Upper lobe of left lung (tissue), 6 donors: ENCODE data around the gene PTPN13. TPM values are rescaled to one million over a fixed set of nuclear protein-coding genes. Genes with fewer than 3 reads are reported as not detected.

Source experiments
- ATAC-seq, 2 donors: fragments of 200-7000 bp; cut with Tn5 transposase; one replicate each; pipeline ENCODE4 v1.9.1; 2022; ENCODE audit warnings: mild to moderate bottlenecking in 2 of 2, moderate library complexity in 2 of 2; ENCODE audit not compliant: low FRiP score in 2 of 2
- DNase-seq, 2 donors: peaks; one replicate each; pipeline ENCODE4 v3.0.0-alpha.2; 2019 to 2020
- H3K27ac ChIP-seq, 4 donors: fragments of 200-600 bp; sonication (generic); one replicate each; pipeline ENCODE4 v1.5.1; 2016 to 2019
- H3K27me3 ChIP-seq, 4 donors: fragments of 200-600 bp; sonication (generic); one replicate each; pipeline ENCODE4 v1.5.1; 2017 to 2019
- H3K36me3 ChIP-seq, 4 donors: fragments of 200-600 bp; sonication (generic); one replicate each; pipeline ENCODE4 v1.5.1; 2016 to 2019
- H3K4me1 ChIP-seq, 4 donors: fragments of 200-600 bp; sonication (generic); one replicate each; pipeline ENCODE4 v1.5.1; 2018 to 2019
- H3K4me3 ChIP-seq, 4 donors: fragments of 200-600 bp; sonication (generic); one replicate each; pipeline ENCODE4 v1.5.1; 2017 to 2019; ENCODE audit warnings: mild to moderate bottlenecking in 2 of 4, moderate library complexity in 1 of 4
- H3K9me3 ChIP-seq, 4 donors: fragments of 200-600 bp; sonication (generic); one replicate each; pipeline ENCODE4 v1.5.1; 2018 to 2019
- EP300 ChIP-seq, 4 donors: sonication (generic); formaldehyde crosslinking; IDR thresholded peaks; one replicate each; pipeline ENCODE4 v1.5.1; 2017; ENCODE audit warnings: antibody characterized with exemption in 4 of 4, control low read depth in 2 of 4
- POLR2A ChIP-seq, 4 donors: fragments of 450-650 bp; IDR thresholded peaks; one replicate each; pipeline ENCODE4 v1.5.1; 2016 to 2017; ENCODE audit warnings: antibody characterized with exemption in 4 of 4, mild to moderate bottlenecking in 2 of 4
- POLR2AphosphoS5 ChIP-seq, 2 donors: sonication (generic); formaldehyde crosslinking; IDR thresholded peaks; one replicate each; pipeline ENCODE4 v1.5.1; 2017; ENCODE audit warnings: antibody characterized with exemption in 2 of 2
- WGBS, 2 donors: methylation state at CpG; one replicate each; pipeline ENCODE4 v1.1.5; 2017 to 2018; 5-methylcytosine and 5-hydroxymethylcytosine counted together
- total RNA-seq, 6 donors: library from RNA; depleted of rRNA in 4 of 6; stranded (reverse); fragments of >200 nt in 4 of 6; gene quantifications; one replicate each; pipeline versions ENCODE4 v1.1.0 to v1.2.1, GENCODE V29; 2016 to 2021
- TF ChIP-seq, protein P1 (sequence below), 6 experiments: fragments of 450-650 bp in 4 of 6; fragments of 200-600 bp in 2 of 6; sonication (generic) in 2 of 6; IDR thresholded peaks; one replicate each; pipeline ENCODE4 v1.5.1; 2016 to 2019; ENCODE audit warnings: antibody characterized with exemption in 6 of 6
- donor health status: DM: no; HTN: no; CAD: no; lungs with moderate emphysema.
- donor health status: DM: no; HTN: yes; CAD: no; lungs with severe emphysema.

PTPN13 gene
- total RNA-seq, 6 donors from 2014 or later = 50.1 to 163 (median 96.7) TPM

DNA sequence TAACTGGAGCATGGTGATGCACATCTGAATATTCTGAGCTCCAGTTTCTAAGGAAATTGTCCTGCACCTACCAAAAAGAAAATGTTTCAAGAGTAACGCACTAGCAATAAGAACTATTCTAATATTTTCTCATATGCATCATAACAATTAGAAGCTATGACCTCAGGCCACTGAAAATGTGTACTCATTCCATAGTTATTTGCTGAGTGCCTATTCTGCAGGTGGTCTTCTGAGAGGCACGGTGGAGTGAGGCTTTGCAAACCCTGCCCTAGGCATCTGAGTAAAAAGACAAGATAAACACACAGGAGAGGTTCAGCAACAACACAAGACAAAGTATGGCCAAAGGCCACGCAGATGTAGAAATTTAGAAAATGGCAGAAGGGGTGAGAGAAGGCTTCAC is 231.4 kb downstream of the PTPN13 start:
- H3K9me3 ChIP-seq = no peaks in the 10 kb centered on the region
- H3K27ac ChIP-seq = no peak overlapping the region
- ATAC-seq = no peak
- no peaks in the 10 kb centered on the region for H3K36me3 ChIP-seq
- TF ChIP-seq POLR2AphosphoS5 (IDR thresholded peaks at IDR 0.05) (no peak), POLR2A (IDR thresholded peaks at IDR 0.05) (no peak), EP300 (IDR thresholded peaks at IDR 0.05) (no peak)
- TF ChIP-seq, protein P1, sequence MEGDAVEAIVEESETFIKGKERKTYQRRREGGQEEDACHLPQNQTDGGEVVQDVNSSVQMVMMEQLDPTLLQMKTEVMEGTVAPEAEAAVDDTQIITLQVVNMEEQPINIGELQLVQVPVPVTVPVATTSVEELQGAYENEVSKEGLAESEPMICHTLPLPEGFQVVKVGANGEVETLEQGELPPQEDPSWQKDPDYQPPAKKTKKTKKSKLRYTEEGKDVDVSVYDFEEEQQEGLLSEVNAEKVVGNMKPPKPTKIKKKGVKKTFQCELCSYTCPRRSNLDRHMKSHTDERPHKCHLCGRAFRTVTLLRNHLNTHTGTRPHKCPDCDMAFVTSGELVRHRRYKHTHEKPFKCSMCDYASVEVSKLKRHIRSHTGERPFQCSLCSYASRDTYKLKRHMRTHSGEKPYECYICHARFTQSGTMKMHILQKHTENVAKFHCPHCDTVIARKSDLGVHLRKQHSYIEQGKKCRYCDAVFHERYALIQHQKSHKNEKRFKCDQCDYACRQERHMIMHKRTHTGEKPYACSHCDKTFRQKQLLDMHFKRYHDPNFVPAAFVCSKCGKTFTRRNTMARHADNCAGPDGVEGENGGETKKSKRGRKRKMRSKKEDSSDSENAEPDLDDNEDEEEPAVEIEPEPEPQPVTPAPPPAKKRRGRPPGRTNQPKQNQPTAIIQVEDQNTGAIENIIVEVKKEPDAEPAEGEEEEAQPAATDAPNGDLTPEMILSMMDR (IDR thresholded peaks at IDR 0.05) = no peak
- 77 to 78% methylated on average over 3 of the region's 3 CpGs for WGBS, 2 donors
- H3K4me1 ChIP-seq = no peaks in the 10 kb centered on the region
- no peak for DNase-seq
- no peak overlapping the region for H3K4me3 ChIP-seq
- no peaks in the 10 kb centered on the region for H3K27me3 ChIP-seq

DNA sequence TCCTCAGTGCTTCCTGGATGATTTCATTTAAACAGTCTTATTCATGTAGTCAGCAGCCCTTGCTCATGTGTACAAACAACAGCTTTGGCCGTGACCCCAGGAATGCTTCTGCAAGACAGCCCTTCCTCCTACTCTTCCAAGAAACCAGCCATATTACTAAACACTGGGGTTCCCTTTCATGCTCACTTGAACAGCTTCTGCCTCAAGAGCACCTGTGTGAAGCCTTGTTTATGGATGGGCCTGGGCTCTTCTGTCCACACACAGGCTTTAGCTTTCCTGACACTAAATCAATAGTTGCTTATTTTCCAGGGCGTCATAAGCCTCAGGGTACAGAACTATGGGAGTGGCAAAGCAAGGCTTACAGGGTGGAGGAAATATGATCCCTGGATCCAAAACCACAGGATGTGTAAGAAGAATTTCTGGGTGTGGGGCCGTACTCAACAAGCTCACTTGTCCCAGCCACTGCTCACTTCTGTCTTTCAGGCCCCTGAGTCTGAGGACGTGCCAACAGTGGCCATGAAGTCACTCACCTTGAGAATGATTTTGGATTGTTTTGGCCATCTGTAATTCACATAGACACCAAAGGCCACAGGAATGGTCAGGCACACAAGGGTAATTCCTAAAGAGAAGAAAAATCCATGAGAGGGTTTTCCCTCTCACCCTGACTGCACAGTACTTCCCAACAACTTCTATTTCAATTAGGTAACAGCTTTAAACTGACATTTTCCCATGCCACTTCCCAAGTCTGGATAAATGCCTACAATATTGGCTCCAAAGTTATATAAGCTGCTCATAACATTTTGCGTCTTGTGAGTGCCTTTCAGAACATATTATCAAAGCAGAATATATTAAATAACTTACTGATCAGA is 237.4 kb downstream of the PTPN13 start:
- TF ChIP-seq, protein P1 (IDR thresholded peaks at IDR 0.05) = no peak
- TF ChIP-seq POLR2A (IDR thresholded peaks at IDR 0.05) = no peak
- no peak for TF ChIP-seq EP300 (IDR thresholded peaks at IDR 0.05)
- no peak for TF ChIP-seq POLR2AphosphoS5 (IDR thresholded peaks at IDR 0.05)
- H3K4me3 ChIP-seq = no peak overlapping the region
- DNase-seq (peak in 1 of 2 donors; percentile 36), ATAC-seq (peak; percentile 28 to 83)
- H3K27ac ChIP-seq = no peak overlapping the region
- H3K27me3 ChIP-seq = no peaks in the 10 kb centered on the region
- 65 to 70% methylated on average over 5 of the region's 5 CpGs for WGBS, 2 donors
- no peaks in the 10 kb centered on the region for H3K36me3 ChIP-seq
- H3K4me1 ChIP-seq = peaks cover 0 to 5% (median 0%) of the 10 kb centered on the region in 4 donors
- H3K9me3 ChIP-seq = no peaks in the 10 kb centered on the region

DNA sequence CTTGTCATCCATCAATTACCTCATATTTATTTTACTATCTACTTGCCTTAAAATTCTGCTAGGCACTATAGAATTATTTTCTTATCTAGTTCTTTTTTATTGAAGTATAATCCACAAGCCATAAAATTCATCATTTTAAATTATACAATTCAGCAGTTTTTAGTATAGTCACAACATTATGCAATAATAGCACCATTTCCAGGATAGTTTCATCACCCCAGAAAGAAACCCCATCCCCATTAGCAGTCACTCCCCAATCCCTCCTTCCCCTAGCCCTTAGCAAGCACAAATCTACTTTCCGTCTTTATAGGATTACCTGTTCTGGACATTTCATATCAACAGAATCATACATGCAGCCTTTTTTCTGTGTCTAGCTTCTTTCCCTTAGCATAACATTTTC is 239.5 kb downstream of the PTPN13 start:
- no peak for TF ChIP-seq EP300 (IDR thresholded peaks at IDR 0.05)
- no peak for TF ChIP-seq POLR2A (IDR thresholded peaks at IDR 0.05)
- TF ChIP-seq POLR2AphosphoS5 (IDR thresholded peaks at IDR 0.05) = no peak
- TF ChIP-seq, protein P1 (IDR thresholded peaks at IDR 0.05) = no peak

DNA sequence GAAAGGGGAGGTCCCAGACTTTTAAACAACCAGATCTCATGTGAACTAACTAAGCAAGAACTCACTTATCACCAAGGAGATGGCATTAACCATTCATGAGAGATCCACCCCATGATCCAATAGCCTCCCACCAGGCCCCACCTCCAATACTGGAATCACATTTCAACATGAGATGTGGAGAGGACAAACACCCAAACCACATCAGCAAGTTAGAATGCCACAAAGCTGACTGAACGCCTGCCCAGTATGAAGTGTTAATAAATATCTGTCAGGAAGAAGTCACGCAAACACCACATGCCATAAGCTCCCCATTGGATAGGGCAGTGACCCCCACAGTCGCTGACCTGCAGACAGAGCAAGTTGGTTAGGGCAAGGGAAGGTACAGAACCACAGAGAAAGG is 240.8 kb downstream of the PTPN13 start:
- ATAC-seq = no peak
- TF ChIP-seq EP300 (IDR thresholded peaks at IDR 0.05) = no peak
- TF ChIP-seq POLR2A (IDR thresholded peaks at IDR 0.05) = no peak
- TF ChIP-seq POLR2AphosphoS5 (IDR thresholded peaks at IDR 0.05) = no peak
- TF ChIP-seq, protein P1 (IDR thresholded peaks at IDR 0.05) = no peak

More for the DNA sequence above, 239.5 kb downstream of the PTPN13 start:
- H3K27me3 ChIP-seq = no peaks in the 10 kb centered on the region
- no peak for ATAC-seq
- no peaks in the 10 kb centered on the region for H3K9me3 ChIP-seq
- DNase-seq = no peak
- no peak overlapping the region for H3K27ac ChIP-seq
- H3K4me1 ChIP-seq = peaks cover 0 to 5% (median 0%) of the 10 kb centered on the region in 4 donors
- 85 to 94% methylated on average over 1 of the region's 1 CpG for WGBS, 2 donors
- no peak overlapping the region for H3K4me3 ChIP-seq
- H3K36me3 ChIP-seq = no peaks in the 10 kb centered on the region

More for the DNA sequence above, 240.8 kb downstream of the PTPN13 start:
- no peaks in the 10 kb centered on the region for H3K27me3 ChIP-seq
- H3K4me3 ChIP-seq = no peak overlapping the region
- DNase-seq = no peak
- no peaks in the 10 kb centered on the region for H3K9me3 ChIP-seq
- 46 to 63% methylated on average over 3 of the region's 3 CpGs for WGBS, 2 donors
- peak overlapping the region in 2 of 4 donors; percentile 18 to 46 for H3K27ac ChIP-seq
- peaks cover 0 to 5% (median 0%) of the 10 kb centered on the region in 4 donors for H3K4me1 ChIP-seq
- H3K36me3 ChIP-seq = no peaks in the 10 kb centered on the region
